Smooth muscle cell (in vitro differentiated cells): ENCODE data around the gene MEIS1. TPM values are rescaled to one million over a fixed set of nuclear protein-coding genes. Genes with fewer than 3 reads are reported as not detected.

Source experiments
- DNase-seq: peaks from one replicate; lab custom pipeline; 2025; ENCODE audit not compliant: unreplicated experiment; lab: John Stamatoyannopoulos, UW
- H2AFZ ChIP-seq: fragments of 200-600 bp; sonication (generic); 2 replicates; pipeline ENCODE4 v1.6.0; 2016; ENCODE audit warnings: antibody characterized with exemption, low read depth, mild to moderate bottlenecking
- H3F3A ChIP-seq: fragments of 200-600 bp; sonication (generic); 2 replicates; pipeline ENCODE4 v1.6.0; 2017; ENCODE audit warnings: antibody characterized with exemption, low read depth
- H3K27ac ChIP-seq: fragments of 200-600 bp; sonication (generic); 2 replicates; pipeline ENCODE4 v1.5.1; 2016; ENCODE audit warnings: low read depth, mild to moderate bottlenecking
- H3K27me3 ChIP-seq: fragments of 200-600 bp; sonication (generic); 2 replicates; pipeline ENCODE4 v1.6.1; 2016; ENCODE audit warnings: low read depth, mild to moderate bottlenecking
- H3K36me3 ChIP-seq: fragments of 200-600 bp; sonication (generic); 2 replicates; pipeline ENCODE4 v1.5.1; 2016; ENCODE audit warnings: low read depth
- H3K4me1 ChIP-seq: fragments of 200-600 bp; sonication (generic); 2 replicates; pipeline ENCODE4 v1.5.1; 2016; ENCODE audit warnings: low read depth
- H3K4me2 ChIP-seq: fragments of 200-600 bp; sonication (generic); 2 replicates; pipeline ENCODE4 v1.6.0; 2016; ENCODE audit warnings: mild to moderate bottlenecking
- H3K4me3 ChIP-seq: fragments of 200-600 bp; sonication (generic); 2 replicates; pipeline ENCODE4 v1.5.1; 2016; ENCODE audit warnings: mild to moderate bottlenecking
- H3K79me2 ChIP-seq: fragments of 200-600 bp; sonication (generic); 2 replicates; pipeline ENCODE4 v1.6.0; 2016; ENCODE audit warnings: low read depth, mild to moderate bottlenecking
- H3K9ac ChIP-seq: fragments of 200-600 bp; sonication (generic); 2 replicates; pipeline ENCODE4 v1.6.0; 2016; ENCODE audit warnings: low read depth
- H3K9me3 ChIP-seq: fragments of 200-600 bp; sonication (generic); replicated peaks from 2 replicates; pipeline ENCODE4 v1.5.1; 2016; ENCODE audit warnings: low read depth
- H4K20me1 ChIP-seq: fragments of 200-600 bp; sonication (generic); 2 replicates; pipeline ENCODE4 v1.6.0; 2016; ENCODE audit warnings: low read depth
- WGBS: methylation state at CpG from one replicate; pipeline ENCODE4 v1.1.7; 2016; ENCODE audit warnings: low lambda C conversion rate; 5-methylcytosine and 5-hydroxymethylcytosine counted together
- polyA plus RNA-seq: library from polyadenylated mRNA; unstranded; fragments of >200 nt; fragmentation: Nextera tagmentation; extraction: Ambion mirVana; gene quantifications from 2 replicates; pipeline ENCODE4 v1.2.1, GENCODE V29; 2016
- total RNA-seq: library from RNA; depleted of rRNA; stranded (reverse); fragments of >200 nt; gene quantifications from 2 replicates; pipeline ENCODE4 v1.2.3, GENCODE V29; 2014
- TF ChIP-seq, protein P1 (sequence below): fragments of 200-600 bp; sonication (generic); IDR thresholded peaks from 2 replicates; pipeline ENCODE4 v1.5.1; 2017; ENCODE audit warnings: borderline replicate concordance, mild to moderate bottlenecking, antibody characterized with exemption; ENCODE audit not compliant: insufficient read depth, poor library complexity, severe bottlenecking

Gene MEIS1
- total and polyA plus RNA-seq, 2 experiments from 2014 or later, result 15.6 to 15.8 TPM

GRCh38 chr2:66525606-66526005 is 90.7 kb downstream of the MEIS1 start:
- H2AFZ ChIP-seq, result no peak overlapping the region
- DNase-seq, result no peak
- TF ChIP-seq, protein P1, sequence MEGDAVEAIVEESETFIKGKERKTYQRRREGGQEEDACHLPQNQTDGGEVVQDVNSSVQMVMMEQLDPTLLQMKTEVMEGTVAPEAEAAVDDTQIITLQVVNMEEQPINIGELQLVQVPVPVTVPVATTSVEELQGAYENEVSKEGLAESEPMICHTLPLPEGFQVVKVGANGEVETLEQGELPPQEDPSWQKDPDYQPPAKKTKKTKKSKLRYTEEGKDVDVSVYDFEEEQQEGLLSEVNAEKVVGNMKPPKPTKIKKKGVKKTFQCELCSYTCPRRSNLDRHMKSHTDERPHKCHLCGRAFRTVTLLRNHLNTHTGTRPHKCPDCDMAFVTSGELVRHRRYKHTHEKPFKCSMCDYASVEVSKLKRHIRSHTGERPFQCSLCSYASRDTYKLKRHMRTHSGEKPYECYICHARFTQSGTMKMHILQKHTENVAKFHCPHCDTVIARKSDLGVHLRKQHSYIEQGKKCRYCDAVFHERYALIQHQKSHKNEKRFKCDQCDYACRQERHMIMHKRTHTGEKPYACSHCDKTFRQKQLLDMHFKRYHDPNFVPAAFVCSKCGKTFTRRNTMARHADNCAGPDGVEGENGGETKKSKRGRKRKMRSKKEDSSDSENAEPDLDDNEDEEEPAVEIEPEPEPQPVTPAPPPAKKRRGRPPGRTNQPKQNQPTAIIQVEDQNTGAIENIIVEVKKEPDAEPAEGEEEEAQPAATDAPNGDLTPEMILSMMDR, result no peak
- peaks cover 9% of the 10 kb centered on the region for H3K4me1 ChIP-seq
- H3K4me2 ChIP-seq, result no peak overlapping the region
- peaks cover 14% of the 10 kb centered on the region for H4K20me1 ChIP-seq
- no peaks in the 10 kb centered on the region for H3K27me3 ChIP-seq
- WGBS, result 89% methylated on average over 5 of the region's 5 CpGs
- H3K36me3 ChIP-seq, result no peaks in the 10 kb centered on the region
- no peak overlapping the region for H3K4me3 ChIP-seq
- no peak overlapping the region for H3K9ac ChIP-seq
- H3F3A ChIP-seq, result no peaks in the 10 kb centered on the region
- H3K27ac ChIP-seq, result no peak overlapping the region
- peaks cover 6% of the 10 kb centered on the region for H3K79me2 ChIP-seq
- H3K9me3 ChIP-seq, result no peaks in the 10 kb centered on the region

DNA sequence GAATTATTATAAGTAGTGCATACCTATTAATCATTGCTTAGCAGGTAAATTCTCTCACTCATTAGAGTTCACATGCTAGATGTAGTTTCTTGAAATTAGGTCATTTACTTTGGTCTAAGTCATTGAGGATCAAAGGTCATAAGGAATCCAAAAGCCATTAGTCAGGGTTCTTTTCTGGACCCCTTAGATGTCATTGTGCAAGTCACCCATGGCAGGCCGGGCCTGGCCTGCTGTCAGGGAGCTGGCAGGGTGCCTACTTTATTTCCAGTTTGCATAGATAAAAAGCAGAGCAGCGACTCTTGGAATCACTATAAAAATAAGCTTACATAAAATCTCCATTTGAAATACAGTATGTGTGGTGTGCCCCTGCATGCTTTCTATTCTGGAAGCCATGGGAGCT is 91.3 kb downstream of the MEIS1 start:
- WGBS, result 30% methylated on average over 2 of the region's 2 CpGs
- no peak overlapping the region for H3K9ac ChIP-seq

GRCh38 chr2:66528974-66529724 is 94.2 kb downstream of the MEIS1 start:
- H3K9me3 ChIP-seq, result no peaks in the 10 kb centered on the region
- no peaks in the 10 kb centered on the region for H3K79me2 ChIP-seq
- H3K4me2 ChIP-seq, result no peak overlapping the region
- WGBS, result 100% methylated on average over 1 of the region's 1 CpG
- no peak overlapping the region for H3K27ac ChIP-seq
- no peak overlapping the region for H3K9ac ChIP-seq
- no peak for DNase-seq
- H3K4me3 ChIP-seq, result no peak overlapping the region
- H3K4me1 ChIP-seq, result peaks cover 9% of the 10 kb centered on the region
- H3F3A ChIP-seq, result no peaks in the 10 kb centered on the region
- no peaks in the 10 kb centered on the region for H3K27me3 ChIP-seq
- H3K36me3 ChIP-seq, result no peaks in the 10 kb centered on the region
- no peaks in the 10 kb centered on the region for H4K20me1 ChIP-seq
- TF ChIP-seq, protein P1, result no peak
- no peak overlapping the region for H2AFZ ChIP-seq

More for the DNA sequence above, 91.3 kb downstream of the MEIS1 start:
- Histone ChIP-seq H4K20me1 (peaks cover 14% of the 10 kb centered on the region), H3K36me3 (no peaks in the 10 kb centered on the region), H3K27ac (no peak overlapping the region), H2AFZ (no peak overlapping the region), H3K27me3 (no peaks in the 10 kb centered on the region), H3F3A (no peaks in the 10 kb centered on the region), H3K4me3 (no peak overlapping the region), H3K4me2 (no peak overlapping the region), H3K4me1 (peaks cover 9% of the 10 kb centered on the region), H3K9me3 (no peaks in the 10 kb centered on the region), H3K79me2 (peaks cover 6% of the 10 kb centered on the region)
- no peak for DNase-seq
- TF ChIP-seq, protein P1, result no peak

DNA sequence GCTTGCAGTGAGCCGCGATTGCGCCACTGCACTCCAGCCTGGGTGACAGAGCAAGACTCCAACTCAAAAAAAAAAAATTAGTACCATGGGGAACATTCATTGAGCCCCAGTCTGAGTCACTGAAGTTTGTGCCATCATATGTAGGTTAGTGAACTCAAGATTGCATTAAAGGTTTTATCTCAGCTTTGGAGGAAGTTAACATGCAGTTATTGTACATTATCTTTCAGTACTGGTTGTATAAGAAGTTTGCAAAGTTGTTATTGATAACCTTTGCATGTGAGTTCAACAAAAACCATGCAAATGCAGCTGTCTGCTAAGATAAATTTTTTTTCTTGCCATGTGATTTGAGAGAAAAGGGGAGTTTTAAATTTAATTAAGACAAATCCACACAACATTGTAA is 95.7 kb downstream of the MEIS1 start:
- Histone ChIP-seq H3F3A (no peaks in the 10 kb centered on the region), H3K27me3 (no peaks in the 10 kb centered on the region), H3K4me2 (no peak overlapping the region), H3K79me2 (no peaks in the 10 kb centered on the region), H3K27ac (no peak overlapping the region), H4K20me1 (no peaks in the 10 kb centered on the region), H3K9me3 (no peaks in the 10 kb centered on the region), H3K9ac (no peak overlapping the region), H3K36me3 (no peaks in the 10 kb centered on the region), H2AFZ (no peak overlapping the region), H3K4me1 (peaks cover 18% of the 10 kb centered on the region), H3K4me3 (no peak overlapping the region)
- TF ChIP-seq, protein P1, result no peak
- no peak for DNase-seq
- WGBS, result 97% methylated on average over 3 of the region's 3 CpGs
